Activated CD4-positive, alpha-beta T cell treated with anti-CD3 and anti-CD28 coated beads, Interleukin-2, Interleukin-6, amounts not matched to agents 100 ng/mL and 50 ng/mL, durations not matched to agents 16 hours and 8 hours (primary cell): ENCODE measurements around the gene MORC3.
"Not testable (repeated sequence)": the region's sequence is repeated elsewhere in the genome, so short reads cannot be mapped to it uniquely, and the experiment has no call there.

ENCODE experiments used
- DNase-seq: peaks from one replicate; pipeline ENCODE4 v3.0.0-alpha.2; 2020

The MORC3 gene

DNA sequence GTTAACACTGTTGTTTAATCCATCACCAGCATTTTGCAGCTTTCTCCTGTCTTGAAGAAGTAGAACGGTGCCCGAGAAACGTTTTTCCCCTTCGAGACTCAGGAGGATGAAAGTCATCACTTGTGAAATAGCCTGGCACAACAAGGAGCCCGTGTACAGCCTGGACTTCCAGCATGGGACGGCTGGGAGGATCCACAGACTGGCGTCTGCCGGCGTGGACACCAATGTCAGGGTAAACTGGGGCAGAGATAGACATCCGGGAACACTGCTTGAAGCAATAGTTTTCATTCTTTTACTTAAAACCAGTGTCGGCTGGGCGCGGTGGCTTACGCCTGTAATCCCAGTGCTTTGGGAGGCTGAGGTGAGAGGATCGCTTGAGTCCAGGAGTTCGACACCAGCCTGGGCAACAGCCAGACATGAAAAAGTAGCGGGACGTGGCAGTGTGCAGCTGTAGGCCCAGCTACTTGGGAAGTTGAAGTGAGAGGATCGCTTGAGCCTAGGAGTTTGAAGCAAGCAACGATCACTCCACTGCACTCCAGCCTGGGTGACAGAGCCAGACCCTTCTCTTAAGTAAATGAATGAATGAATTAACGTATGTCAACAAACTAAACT is 66.1 kb downstream of the MORC3 start:
- no peak for DNase-seq

DNA sequence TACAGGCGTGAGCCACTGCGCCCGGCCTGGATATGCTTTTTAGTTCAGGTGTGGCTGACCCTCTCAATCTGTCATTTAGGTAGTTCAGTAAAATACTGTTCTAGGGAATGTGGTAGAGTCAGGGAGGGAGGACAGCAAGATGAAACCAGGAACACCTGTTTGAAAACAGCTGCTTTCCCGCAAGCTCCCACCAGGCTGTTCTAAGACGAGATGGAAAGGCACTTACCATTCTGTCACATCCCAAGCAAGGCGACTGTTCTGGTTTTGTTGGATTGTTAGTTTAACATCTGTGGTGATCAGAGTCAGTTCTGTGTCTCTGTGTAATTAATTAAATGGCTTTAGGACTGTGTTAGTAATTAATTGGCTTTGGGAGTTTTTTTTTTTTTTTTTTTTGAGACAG is 68.1 kb downstream of the MORC3 start:
- DNase-seq, result no peak

DNA sequence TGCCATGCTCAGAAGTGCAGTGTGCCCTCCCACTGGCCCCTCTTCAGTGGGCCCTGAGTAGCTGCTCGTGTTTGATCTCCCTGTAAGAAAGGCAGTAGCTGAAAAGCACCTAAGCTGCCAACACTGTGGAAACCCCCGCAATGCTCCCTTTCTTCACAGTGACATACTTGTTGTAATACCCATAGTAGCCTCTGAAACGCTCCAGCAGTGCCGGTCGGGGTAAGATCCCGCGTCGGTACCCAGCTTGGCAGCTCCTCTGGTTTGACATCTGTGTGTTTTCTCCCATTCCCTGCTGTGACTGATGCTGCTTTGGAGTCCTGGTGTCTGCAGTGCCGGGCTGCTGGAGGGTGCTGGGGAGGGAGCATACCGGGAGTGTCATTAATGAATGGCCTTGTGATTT is 68.8 kb downstream of the MORC3 start:
- DNase-seq, result no peak

DNA sequence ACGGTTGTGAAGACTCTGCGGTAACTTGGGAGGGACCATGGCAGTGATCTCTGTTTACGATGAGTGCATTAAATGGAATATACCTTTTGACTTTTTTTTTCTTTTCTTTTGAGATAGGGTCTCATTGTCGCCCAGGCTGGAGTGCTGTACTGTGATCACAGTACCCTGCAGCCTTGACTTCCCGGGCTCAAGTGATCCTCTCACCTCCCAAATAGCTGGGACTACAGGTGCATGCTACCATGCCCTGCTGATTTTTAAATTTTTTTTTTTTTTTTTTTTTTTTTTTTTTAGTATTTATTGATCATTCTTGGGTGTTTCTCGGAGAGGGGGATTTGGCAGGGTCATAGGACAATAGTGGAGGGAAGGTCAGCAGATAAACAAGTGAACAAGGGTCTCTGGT is 71.7 kb downstream of the MORC3 start:
- not testable (repeated sequence) for DNase-seq

DNA sequence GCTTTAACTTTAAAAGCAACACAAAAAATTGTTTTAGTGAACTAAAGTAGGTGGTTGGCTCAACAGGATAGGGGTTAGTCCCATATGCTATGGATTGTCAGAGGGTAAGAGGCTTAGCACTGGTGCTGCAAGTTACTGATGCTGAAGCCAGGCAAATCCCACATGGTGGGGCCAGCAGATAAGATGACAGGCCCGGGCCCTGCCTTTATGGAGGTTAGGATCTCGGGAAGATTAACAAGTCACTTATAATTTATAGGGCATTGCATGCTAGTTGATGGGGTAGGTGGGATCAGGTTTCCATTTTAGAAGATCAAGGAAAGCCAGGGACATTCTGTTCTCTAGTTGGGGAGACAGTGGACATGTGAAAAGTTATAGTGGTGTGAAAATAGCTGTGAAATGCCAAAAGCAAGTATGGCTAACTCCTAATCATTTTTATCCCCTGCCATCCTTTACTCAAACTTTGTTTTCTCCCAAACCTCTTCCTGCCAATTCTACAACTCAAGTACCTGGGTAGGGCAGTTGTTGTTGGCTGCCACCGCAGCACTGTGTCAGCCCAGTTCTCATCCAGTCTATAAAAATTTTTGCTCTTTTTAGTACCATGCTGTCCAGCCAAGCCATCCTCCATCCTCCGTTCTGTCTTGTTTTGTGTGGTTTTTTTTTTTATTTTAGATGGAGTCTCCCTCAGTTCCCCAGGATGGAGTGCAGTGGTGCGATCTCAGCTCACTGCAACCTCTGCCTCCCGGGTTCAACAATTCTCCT is 75.5 kb downstream of the MORC3 start:
- no peak for DNase-seq

DNA sequence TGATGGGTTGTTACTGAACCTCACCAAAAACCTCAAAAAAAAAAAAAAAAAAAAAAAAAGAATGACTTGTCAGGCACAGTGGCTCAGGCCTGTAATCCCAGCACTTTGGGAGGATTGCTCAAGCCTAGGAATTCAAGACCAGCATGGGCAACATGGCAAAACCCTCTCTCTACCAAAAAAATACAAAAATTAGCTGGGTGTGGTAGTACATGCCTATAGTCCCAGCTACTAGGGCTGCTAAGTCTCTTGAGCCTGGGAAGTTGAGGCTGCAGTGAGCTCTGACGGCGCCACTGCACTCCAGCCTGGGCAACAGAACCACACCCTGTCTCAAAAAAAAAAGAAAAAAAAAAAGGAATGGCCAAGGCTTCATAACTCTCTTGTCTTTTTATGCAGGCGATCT is 76.3 kb downstream of the MORC3 start:
- DNase-seq, result no peak

DNA sequence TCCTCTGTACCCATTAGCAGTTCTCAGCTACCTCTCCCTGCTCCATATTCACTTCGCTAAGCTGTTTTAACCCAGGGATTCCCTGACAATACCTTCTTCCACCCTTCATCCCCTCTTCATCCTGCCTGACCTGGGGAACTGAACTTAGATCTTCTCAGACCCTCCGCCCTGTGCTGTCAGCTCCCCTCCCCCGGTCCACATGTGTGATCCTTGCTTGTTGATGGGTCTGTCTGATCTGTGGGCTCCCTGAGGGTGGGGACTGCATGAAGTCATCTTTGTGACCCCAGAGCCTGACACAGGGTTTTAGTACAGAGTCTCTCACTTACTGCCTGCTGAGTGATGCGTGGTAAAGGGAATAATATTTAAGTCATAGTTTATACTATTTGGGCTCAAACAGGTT is 77.0 kb downstream of the MORC3 start:
- DNase-seq, result no peak

DNA sequence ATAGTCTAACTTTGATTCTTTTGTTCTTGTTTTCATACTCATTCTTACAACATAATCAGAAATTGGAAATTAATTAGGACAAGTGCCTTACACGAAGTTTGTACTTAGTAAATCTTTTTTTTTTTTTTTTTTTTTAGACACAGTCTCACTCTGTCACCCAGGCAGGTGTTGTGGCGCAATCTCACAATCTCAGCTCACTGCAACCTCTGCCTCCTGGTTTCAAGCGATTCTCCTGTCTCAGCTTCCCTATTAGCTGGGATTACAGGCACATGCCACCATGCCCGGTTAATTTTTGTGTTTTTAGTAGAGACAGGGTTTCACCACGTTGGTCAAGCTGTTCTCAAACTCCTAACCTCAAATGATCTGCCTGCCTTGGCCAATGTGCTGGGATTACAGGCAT is 77.6 kb downstream of the MORC3 start:
- no peak for DNase-seq

DNA sequence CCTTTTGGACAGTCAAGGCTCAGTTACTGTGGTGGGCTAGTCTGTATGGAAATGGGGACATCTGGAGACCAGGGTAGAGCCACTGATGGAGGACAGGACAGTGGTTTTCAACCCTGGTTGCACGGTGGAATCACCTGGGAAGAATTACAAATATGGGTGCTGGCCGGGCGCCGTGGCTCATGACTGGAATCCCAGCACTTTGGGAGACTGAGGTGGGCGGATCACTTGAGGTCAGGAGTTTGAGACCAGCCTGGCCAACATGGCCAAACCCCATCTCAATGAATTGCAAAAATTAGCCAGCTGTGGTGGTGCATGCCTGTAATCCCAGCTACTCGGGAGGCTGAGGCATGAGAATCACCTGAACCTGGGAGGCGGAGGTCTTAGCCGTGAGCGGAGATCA is 79.7 kb downstream of the MORC3 start:
- DNase-seq, result not testable (repeated sequence)

DNA sequence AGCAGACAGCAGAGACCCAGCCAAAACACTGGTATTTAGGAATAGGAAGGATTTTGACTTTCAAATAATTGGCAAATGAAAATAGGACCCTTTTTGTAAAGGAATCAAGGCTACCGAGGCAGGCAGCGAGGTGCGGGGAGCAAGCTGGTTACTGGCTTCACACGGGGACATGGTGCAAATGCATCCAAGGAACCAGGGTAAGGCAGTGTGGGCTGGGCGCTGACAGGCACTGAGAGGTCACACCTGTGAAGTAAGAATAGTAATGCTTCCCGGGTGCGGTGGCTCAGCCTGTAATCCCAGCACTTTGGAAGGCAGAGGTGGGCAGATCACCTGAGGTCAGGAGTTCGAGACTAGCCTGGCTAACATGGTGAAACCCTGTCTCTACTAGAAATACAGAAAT is 80.7 kb downstream of the MORC3 start:
- DNase-seq, result no peak

DNA sequence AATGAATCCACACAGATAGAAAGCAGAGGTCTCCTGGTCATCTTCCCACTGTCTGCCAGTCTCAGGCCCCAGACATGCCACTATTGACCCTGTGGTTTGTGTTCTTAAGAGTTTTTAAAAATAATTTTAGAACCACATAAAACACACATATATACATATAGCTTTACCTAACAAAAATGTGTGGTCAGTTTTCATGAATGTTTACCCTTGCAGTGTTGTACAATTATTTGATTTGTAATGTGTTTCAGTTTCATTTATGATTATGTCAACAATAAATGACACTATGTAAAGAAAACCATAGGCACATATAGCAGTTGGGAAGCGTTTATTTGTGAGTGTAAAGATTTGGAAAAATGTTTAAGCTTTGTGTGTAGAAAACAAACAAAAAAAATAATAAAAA is 82.3 kb downstream of the MORC3 start:
- no peak for DNase-seq

DNA sequence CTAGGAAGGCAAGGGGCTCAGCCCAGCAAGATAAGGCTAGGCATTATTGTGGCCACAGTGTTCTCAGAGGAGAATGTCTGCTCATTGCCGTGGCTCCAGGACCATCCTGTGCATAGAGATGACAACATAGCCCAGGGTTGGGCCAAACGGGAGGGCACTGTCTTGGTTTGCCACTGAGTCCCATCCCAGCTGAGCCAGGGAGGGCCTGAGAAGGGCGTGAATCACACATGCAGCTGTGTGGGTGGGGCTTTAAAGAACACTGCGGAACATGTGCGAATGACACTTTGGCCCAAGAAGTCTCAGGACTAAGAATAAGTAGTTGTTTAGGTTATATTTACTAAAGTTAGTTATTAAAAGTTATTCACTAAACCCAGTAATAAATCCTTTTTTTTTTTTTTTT is 83.7 kb downstream of the MORC3 start:
- no peak for DNase-seq

DNA sequence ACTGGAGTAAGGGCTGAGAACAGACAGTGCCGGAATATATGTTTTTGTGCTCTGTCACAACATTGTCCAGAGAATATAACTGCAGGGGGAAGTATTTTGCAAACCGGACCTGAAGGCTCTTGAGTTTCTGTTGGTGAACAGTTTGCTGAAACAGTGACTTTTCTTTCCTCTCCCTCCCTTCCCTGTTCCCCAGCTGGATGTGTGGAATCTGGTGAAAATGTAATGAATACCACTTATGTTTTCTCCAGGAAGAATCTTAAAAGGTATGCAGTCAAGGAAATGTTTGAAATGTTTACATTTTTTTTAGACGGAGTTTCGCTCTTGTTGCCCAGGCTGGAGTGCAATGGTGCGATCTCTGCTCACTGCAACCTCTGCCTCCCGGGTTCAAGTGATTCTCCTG is 88.6 kb downstream of the MORC3 start:
- DNase-seq, result no peak

DNA sequence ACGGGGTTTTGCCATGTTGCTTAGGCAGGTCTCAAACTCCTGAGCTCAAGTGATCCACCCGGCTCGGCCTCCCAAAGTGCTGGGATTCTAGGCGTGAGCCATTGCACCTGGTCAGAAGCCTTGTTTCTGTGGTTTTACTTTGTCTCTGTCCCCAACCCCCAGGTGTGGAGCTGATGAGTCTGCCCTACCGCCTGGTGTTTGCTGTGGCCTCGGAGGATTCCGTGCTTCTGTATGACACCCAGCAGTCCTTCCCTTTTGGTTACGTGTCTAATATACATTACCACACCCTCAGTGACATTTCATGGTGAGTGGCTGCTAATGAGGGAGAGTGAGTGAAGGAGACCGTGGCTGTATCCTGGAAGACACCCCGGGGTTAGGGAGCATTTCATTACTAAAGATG is 91.3 kb downstream of the MORC3 start:
- DNase-seq, result no peak

DNA sequence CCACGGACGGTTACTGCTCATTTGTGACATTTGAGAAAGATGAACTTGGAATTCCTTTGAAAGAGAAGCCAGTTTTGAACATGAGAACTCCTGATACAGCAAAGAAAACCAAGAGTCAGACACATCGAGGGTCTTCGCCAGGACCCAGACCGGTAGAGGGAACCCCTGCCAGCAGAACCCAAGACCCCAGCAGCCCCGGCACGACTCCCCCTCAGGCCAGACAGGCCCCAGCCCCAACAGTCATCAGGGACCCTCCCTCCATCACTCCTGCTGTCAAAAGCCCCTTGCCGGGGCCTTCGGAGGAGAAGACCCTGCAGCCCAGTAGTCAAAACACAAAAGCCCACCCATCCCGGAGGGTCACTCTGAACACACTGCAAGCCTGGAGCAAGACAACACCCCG is 92.9 kb downstream of the MORC3 start:
- no peak for DNase-seq

DNA sequence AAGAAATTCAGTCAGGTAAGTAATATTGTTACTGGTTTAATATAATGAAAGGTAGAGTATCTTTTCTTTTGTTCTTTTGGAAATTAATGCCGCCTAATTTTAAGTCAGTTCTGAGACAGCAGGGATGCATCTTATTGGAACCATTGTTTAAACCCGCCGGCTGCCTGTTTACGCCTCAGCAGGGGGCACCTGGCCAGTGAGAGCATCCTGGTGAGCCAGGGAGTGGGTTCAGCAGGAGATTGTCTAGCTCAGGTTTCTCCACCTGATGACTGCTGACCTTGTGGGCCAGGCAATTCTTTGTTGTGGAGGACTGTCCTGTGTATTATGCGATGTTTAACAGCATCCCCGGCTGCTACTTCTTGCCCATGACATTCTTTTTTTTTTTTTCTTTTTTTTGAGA is 95.4 kb downstream of the MORC3 start:
- no peak for DNase-seq

DNA sequence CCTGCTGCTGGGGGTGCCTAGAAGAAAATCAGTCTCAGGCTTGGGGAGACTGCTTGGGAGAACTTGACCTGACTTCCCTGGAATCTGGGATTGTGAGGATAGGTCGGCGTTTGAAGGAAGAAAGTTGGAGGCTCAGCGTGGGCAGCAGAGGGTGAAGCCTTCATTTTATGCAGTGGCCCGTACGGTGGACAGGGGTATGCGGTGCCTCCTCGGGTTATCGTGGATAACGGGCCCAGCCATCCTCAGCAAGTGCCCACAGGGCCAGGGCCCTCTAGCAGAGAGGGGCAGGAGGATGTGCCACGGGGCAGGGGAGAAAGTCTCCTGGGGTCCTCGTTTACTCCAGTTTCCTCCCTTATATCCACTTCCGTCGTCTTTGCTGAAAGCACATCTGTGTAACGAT is 99.2 kb downstream of the MORC3 start:
- no peak for DNase-seq

DNA sequence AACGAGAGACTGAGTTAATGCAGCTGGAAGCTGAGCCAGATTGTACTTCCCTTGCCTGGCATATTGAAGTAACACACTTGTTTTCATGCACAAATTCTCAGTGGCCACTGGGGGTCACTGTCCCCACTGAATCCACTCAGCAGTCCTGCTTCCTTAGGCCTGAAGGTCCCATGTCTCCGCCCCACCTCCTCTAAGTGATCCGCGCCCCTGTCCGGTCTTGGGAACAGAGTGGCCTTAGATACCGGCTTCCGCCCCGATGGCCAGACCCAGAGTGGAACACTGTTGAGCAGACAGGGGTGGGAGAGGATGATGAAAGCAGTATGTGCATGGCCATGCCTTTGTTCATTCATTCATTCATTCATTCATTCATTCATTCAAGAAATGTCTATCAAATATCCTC is 100.0 kb downstream of the MORC3 start:
- peak; percentile 57 for DNase-seq

DNA sequence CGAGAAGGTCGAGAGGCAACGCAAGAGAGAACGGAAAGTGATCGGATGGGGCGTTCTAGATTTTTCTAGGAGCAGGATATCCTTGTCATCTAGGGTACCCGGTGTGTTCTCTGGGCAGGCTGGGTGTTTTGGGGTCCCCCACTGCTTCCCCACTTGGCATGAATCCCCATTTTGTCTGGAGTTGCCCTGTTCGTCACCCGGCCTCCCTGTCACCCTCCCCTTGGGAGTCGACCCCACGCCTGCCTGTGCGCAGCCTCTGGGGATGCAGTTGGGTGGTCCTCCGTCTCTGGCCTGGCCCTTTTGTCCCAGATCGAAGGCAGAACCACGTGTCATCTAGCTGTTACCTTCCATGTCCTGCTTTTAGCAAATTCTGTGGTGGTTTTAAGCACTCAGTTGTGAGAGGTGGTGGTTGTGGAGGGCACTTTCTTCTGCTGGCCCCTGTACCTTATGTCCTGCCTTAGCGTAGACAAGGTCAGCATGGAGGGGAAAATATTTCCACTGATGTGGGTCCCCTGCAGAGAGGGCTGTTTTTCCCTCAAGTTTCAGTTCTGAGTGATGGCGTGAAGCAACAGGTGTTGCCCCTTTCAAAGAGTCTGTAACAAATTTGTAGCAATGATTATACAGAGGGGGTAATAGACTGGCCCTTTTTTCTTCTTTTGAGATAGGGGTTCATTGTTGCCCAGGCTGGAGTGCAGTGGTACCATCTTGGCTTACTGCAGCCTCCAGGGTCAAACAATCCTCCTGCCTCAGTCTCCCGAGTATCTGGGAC is 100.8 kb downstream of the MORC3 start:
- no peak for DNase-seq

DNA sequence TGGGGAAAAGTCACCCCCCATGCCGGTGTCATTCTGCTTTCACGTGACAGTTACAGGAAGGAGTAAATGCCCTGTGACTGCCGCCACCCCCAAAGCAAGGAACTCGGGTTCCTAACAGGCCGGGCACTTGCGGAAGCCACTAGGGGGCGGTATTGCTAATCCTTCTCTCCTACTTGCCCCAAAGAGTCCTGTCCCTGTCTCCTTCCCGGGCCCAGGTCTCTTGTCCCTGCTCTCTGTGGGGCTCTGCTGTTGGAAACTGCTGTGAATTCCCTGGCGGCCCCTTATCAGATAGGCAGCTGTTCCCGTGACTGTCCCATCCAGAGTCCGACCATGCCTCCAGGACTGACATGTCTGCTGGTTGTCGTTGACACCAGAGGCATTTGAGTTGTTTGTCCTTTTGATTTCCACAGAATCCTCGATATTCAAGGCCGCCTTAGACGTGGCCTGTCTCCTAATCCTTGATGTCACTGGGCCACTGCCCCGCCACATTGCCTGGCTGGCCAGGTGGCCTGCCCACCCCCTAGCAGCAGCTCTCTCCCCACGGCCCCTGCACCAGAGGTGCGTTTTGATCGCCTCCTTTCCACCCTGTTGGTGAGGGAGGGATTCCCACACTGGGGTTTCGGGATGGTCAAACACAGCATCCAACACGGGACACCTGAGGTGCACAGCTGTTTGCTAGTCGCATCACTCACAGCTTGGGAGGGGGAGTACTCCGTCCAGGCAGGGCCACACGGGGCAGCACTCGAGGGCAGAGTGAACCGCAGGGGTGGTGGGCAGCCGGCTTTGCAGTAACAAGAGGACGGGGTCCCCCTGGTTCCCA is 102.5 kb downstream of the MORC3 start:
- peak; percentile 55 for DNase-seq

DNA sequence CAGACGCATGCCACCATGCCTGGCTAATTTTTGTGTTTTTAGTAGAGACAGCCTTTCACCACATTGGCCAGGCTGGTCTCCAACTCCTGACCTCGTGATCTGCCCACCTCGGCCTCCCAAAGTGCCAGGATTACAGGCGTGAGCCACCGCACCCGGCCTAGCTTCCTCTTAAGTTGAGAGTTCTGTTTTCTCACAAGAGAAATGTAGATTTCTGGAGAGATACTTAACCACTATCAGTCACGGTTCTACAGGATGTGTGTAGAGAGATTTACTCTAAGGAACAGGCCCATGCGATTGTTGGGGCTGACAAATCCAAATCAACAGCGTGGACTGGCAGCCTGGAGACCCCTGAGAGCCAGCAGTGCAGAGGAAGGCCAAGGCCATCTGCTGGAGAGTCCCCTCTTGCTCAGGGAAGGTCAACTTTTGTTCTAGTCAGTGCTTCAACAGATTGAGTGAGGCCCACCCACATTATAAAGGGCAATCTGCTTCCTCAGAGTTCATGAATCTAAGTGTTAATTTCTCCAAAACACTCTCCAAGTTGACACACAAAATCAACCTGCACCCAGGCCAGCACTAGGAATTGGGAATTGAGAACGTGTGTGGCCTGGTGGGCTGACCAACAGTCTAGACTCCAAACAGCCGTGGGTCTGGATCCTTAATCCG is 103.9 kb downstream of the MORC3 start:
- peak; percentile 13 for DNase-seq

DNA sequence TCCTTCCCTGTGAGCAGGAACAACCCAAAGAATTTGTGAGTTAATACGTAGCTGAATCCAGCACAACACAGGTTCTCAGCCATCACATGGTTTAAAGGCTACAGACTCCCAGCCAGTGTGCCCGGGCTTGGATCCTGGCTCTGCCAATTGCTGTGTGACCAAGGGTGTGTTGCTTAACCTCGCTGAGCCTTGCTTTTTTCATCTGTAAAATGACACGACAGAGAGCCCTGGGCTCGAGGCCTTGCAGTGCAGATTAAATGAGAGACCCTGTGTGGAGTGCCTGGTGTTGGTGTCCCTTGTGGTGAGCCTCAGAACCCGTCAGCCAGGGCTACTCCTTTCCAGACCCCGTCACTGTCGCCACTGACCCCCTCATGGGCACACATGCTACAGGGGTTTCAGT is 104.6 kb downstream of the MORC3 start:
- no peak for DNase-seq

DNA sequence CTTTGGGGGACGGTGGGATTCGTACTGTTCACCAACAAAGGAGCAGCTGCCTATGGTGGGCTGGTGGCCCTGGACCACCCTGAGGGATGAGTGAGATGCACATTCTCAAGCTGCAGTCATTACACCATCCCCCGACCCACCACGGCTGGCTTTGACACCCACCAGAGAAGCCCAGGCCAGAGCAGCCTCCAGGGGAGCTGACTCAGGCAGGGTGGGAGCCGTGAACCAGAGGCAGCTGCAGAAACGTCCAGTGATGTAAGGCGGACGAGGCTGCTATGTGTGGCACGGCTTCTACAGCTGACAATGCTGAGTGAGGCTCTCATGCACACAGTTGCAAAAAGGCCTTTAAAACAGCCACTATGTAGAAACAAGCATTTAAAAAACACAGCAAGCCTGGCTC is 105.3 kb downstream of the MORC3 start:
- no peak for DNase-seq
